Measurements from ENCODE around the gene PAX1. TPM values are rescaled to one million over a fixed set of nuclear protein-coding genes. Genes with fewer than 3 reads are reported as not detected.

PAX1 gene
- under 0.01 TPM for total RNA-seq

DNA sequence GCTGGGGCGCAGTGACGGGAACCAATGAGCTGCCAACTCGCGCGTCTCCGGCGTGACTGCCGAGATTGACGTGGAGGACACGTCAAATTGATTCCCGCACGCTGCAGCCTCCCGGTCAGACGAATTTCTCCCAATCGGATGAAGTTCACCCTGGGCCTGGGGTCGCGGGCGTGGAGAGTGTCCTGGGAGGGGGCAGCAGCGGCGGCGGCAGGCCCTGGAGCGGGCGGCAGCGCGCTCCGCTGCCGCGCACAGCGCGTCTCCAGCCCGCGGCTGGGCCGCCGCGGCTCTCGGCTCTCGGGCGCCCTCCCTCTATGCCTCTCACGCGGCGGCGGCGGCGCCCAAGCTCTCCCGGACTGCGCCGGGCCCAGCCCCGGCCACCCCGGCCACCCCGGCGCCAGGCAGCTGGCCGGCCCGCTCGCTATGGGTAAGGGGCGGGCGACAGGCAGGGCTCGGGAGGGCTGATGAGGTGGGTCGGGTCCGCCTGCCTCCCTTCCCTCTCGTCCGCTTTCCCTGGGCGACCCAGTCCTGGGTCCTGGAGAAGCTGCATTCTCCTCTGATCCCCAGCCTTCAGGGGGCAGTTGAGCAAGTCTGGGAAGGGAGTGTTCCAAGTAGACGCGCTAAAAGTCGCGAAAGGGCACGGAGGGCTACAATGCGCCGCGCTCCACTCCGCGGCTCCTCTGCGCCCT lies at the start of gene PAX1:
PAX1 (plus strand) TSS at position 90 of the 686 bp plus-strand sequence; CDS start at position 139, 49 bp downstream.
- DNase-seq: no peak

DNA sequence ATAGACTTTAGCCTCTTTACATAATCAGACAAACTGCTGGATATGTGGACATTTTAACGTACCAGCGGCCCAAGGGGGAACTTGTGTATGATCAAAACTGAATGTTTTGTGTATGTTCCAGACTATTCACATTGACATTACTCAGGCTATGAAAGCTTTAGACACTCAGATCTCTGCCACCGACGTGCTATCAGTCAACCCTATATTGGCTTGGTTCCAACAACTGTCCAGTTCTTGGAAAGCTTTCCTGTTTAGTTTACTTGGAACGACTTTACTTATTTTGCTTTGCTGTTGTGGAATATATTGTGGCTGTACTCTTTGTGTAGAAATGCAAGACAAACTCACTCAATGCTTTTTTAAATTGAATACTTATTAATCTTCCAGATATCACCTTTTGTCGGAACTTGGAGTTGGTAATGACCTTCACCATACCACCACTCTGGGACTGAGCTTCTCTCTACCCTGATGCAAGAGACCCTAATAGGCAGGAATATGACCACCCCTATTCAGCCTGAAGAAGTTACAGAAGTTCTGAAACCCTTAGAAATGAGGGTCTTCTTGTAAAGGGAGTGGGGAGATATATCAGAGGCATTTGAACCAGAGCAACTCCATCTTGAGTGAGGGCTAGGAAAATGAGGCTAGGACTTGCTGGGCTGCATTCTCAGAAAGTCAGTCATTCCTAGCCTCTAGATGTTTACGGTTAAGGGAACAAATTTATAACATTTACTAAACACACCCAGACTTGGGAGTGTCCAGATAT lies 49.0 kb upstream of the PAX1 start:
- no peak for DNase-seq

DNA sequence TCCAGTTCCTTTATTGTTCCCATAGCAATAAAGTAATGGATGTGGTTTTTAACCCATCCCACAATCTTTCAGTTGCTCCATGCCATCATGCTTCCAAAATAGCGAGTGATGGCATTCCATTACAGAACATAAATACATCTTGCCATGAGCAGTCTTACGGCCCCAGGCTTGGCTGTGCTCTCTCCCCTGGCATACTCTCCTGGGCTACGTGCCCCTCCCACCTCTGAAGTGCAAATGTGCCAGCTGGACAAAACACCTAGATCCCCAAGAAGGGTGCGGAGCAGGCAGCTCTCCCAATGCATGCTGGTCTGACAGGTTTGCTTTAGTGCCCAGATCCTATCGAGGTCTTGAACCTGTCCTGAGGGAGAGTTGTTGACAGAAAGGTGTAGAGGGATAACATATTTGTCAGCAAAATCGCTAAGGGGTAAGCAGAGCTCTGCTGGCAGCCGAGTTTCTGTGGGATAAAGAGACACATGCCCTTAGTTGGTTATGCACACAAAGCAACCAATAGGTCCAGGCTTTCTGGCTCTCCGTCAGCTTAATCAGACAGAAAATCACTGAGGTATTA lies 43.9 kb upstream of the PAX1 start:
- DNase-seq: no peak

DNA sequence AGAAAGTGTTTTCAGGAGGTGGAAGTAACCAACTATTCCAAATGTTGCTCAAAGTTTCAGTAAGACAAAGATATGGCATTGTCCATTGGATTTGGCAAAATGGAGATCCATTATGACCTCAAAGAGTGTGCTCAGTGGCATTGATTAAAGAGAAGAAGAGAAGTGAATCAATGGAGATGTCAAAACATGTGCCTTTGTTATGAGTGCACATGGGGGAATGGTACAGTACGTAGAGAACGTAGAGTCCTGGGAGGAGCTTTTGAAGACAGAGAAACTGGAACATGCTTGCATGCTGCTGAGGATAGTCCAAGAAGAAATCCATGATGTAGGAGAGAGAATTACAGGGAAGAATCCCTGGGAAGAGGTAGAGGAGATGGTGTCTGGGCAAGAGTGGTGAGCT lies 42.0 kb upstream of the PAX1 start:
- no peak for DNase-seq

DNA sequence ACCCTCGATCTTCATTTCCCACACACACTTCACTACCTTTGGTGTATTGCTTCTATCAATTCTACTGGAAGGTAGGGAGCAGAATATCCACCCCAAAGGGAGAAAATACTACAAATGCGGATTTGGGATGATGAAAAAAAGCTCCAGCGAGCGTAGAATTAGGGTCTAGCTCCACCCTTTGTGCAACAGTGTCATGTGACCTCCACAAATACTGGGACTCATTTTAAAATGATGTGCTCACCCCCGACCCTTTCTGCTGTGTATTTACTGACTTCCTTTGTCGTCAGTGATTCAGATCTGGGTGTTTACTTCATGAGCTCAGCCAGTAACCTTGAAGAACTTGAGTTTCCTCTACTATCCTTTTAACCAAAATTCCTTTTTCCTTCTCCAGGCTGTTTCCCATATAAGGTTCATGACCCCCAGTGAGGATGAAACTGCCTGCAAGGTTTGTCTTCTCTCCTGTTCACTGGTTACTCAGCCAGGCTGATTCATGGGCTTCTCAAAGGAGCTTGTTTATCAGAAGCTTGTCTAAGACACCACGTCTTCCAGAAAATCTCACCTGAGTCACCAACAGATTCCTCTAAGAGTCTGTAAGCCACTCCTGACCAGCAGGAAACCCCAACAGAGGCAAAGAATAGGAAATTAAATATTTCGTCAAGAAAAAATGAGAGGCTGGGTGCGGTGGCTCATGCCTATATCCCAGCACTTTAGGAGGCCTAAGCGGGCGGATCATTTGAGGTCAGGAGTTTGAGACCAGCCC lies 39.6 kb upstream of the PAX1 start:
- no peak for DNase-seq

DNA sequence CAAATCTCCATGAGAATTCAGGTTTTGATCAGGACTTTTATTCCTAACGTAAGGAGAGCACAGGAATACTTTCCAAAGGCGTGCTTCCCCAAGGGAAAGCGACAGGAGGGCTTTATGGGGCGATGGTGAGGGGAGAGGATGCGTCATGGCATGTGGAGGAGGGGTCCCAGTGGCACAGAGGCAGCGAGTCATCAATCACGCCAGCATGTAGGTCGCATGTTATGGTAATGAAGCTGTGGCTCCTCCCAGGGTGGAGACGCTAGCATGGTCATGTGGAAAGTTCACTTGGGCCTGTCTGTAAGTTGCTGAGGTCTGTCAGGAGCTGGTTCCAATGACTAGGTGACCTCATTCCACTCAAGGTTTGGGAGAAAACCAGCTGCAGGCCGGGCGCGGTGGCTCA lies 35.3 kb upstream of the PAX1 start:
- no peak for DNase-seq

DNA sequence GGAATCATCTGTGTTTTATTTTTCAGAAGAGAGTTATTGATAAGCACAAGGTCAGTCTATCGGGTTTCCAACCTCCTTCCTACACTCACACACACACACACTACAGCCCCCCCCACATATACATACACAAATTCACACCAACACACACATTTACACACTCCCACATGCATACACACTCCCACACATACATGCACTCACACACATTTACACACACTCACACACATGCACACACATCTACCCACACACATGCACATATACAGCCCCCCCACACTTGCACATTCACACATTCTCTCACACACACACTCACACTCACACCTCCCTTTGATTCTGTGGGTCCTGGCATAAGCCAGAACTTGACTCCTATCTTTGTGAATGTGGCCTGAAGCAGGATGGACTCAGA lies 34.5 kb upstream of the PAX1 start:
- no peak for DNase-seq

DNA sequence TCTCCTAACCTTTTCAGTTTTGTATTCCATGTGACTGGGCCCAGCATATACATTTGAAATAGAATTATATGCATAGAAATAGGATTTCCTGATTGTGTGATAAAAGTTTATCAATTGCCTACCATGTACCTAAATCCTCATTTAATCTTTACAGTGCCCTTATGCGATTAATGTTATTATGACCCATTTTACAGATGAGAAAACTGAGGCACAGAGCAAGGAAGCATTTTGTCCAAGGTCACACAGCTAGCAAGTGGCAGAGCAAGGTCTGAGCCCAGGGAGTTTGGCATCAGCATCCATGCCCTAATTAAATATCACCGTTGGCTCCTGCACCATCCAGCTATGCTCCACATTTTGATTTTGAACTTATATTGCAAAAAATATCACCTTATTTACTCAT lies 28.2 kb upstream of the PAX1 start:
- DNase-seq: no peak

DNA sequence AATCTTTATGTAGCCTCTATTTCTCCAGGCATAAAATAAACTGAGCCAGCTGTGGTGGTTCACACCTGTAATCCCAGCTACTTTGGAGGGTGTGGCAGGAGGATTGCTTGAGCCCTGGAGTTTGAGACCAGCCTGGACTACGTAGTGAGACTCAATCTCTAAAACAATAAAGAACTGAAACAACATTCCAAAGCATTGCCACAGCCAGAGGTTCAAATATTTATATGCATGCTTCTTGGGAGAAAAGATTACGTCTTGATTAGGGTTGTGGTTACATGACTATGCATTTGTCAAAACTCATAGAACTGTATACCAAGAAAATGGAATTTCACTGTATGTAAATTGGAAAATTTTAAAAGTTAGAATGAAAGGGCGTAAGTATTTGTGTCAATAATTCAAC lies 27.7 kb upstream of the PAX1 start:
- no peak for DNase-seq

DNA sequence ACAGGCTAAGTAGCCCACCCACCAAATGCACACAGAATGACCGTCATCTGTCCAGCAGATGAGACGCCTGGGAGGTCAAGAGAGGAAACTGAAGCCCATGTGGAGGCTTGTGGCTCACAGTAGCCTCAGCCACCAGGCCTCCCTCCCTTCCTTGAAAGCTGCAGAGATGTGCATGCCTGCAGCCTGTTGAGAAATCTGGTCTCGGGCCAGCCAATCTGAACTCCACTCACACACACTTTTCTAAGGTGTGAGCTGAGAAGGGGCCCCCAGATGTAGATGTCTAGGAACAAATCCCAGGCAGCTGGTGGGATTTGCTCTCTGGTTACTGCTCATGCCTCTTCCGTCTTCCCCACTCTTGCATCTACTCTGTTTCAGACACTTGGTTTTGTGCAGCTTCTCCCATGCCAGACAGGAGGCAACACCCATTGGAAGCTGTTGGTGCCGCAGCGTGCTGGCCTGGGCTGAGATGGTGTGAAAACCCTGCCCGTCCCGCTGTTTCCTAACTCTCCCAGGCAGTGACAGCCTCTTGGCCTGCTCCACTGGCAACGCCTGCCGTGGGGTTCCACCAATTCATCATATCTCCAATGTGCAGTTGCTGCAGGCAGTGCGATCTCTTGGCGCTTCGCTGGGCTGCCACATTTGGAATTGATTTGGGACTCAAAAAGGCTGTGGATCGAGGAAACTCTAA lies 24.1 kb upstream of the PAX1 start:
- DNase-seq: no peak

DNA sequence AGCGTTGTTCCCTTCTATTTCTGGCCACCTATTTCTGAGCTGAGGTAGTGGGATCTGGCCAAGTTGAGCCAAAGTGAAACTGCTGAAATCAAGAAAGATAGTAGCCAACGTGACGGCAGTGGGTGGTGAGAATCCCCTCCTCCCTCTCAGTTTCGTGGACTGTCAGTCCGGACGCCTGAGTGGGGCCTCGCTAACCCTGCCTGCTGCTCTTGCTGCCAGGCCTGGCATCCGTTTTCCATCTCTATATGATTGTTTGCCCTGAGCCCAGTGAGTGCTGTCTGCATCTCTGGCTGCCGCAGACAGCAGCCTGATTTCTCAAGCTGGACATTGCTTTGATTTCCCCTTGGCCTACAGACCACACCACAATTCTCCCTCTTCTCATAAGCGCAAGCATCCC lies 23.5 kb upstream of the PAX1 start:
- DNase-seq: no peak

DNA sequence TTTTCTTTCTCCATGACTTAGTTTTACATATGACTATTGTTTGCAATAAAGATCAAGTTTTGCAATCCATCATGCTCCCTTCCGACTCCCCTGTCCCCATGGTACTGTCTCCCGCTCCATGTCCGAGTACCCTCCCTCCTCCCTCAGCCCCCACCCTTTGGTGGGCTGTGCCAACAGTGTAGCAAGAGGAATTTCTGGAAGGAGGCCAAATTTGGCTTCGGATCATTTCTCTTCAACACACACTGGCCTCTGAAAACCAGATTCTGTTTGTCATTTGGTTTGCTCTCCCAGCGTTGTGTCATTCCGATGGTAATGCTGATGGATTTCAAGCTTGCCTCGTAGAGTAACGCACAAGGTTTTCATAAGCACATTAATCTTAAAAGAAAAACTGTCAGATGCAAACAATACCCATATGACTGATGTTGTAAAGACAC lies 22.9 kb upstream of the PAX1 start:
- no peak for DNase-seq

DNA sequence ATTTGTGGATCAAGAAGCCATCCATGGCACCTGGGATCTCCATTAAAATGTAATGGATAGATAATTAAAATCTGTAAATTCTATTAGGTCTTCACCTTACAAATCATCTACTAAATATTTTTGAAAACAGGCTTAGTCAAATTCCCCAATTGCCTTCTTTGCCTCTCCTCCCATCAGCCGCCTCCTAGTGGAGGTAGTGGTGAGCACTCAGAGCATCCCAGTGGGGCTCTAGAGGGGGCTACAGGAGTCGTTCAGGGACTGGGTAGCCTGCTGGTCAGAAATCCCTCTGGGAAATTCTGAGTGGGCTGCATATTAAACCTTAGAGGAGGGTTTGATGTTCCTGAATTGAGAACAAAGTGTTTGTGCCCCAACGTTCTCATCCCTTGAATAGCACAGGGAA lies 20.8 kb upstream of the PAX1 start:
- no peak for DNase-seq

DNA sequence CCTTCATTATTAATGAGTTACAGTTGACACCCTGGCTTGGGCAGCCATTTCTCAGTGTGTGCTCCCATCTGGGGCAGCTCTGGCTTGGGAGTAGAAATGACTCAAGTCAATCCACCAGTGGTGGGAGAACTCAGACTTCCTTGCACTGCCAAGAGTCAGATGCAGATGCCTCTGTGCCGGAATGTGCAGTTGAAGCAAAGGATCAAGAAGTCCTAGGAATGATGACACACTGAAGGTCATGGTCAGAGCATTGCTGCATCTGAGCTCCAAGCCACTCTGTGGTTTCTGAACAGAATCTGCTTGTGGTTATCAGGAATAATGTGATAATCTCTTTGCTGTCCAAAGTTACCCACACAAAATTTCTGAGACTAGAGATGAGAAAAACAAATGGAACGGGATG lies 19.5 kb upstream of the PAX1 start:
- no peak for DNase-seq

DNA sequence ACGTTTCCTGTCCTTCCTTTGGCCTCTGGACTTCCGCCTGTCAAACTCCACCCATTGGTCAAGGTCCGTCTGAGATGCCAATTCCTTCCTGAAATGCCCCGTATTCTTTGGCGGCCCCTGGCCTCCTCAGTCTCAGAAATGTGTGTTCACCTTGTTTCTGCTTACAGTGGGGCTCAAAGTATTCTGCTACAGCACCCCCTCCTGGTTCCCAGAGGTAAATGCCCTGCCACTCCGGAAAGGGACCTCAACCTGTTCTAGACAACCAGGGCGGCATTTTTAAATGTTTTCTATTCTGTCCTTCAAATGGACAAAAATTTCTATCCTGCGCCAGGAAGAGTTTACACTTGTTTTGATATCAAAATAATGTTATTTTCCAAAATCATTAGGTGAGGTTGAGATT lies 12.1 kb upstream of the PAX1 start:
- no peak for DNase-seq

DNA sequence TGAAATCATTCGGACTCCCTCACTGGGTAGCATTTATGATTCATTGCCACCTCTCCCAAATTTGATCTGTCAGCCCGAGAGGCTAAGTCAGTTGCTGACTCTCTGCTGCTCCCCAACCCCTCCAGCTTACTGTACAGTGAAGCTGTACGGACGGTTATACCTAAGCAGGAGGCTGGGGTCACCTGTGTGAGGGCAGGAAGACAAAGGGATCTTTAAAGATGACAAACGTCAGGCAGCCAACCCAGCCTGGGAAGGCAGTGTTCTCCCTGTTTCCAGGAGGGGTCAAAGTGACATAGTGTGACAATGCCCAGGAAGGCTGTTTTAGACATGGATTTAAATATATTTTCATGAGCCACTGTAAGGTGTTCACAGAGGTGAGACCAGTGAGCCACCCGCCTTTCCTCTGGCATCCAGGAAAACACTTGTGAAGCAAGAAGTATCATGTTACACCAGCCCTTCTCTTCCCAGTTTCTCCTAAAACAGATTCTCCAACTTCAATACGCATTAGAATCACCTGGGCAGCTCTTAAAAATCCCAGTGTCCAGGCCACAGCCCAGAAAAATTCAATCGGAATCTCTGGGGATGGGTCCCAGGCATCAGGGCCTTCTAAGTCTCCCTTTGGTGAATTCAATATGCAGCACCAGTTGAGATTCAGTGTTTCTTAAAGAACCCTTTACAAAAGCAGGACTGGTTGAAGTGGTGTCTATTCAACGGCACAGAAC lies 6.8 kb upstream of the PAX1 start:
- no peak for DNase-seq

DNA sequence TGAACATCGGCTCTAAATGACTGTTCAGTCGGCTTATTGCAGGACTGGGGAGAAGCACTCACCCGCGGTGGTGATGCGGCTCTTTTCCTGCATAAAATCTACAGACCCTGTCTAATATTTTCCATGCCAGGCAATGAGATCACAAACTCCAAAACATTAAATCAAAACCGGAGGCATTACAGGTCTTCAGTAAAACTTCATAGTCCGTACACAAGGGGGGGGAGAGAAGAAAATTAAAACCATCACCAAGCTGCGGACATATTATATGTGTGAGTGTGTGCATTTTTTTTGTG lies 6.3 kb upstream of the PAX1 start:
- no peak for DNase-seq

DNA sequence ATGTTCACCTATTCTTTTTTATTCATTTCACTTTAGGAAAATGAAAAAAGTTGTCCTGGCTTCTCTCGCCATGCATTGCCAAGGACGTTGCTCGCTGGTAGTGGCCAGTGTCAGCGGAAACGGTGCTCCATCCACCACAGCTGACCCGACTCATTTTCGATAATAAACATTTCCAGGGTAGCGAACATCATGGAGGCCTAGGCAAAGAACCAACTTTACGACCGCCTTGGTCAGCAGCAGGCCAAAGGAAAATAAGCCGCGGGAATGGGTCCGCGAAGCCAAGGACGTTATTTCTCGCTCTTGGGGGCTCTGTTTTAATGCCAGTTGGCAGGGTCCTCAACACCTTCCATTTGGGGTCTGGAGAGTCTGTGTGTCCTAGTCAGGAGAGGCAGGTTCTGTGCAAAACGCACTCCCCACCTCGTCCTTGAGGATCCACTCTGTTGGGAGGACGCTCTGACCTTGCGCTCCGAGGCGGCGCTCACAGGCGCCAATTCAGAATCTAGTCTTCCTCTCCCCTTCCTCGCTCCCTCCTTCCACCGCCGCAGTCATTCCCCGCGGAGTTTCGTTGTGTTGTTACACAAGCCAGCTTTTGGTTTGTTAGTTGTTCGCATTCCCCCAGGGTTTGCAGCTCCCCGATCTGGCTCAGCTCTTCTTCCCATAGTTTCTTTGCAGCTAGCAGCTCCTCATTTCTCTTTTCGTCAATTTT lies 4.1 kb upstream of the PAX1 start:
- no peak for DNase-seq

DNA sequence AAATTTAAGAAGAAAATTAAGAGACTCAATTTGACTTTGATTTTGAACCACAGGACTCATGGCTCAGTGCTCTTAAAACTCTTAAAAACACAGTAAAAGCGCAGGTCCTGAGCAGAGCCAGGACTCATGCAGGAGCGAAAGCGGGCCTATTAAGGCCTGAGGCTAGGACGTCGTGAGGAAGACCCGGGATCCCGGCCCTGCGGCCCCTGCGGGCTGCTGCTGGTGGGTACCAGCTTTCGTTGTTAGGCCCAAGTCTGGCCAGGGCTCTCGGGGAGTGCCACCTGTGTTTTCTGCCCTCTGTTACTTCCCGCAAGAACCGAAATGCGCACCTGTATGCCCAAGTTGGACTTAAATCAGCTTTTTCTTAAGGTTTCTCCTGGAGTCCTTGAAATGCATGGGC lies 3.4 kb upstream of the PAX1 start:
- DNase-seq: no peak

DNA sequence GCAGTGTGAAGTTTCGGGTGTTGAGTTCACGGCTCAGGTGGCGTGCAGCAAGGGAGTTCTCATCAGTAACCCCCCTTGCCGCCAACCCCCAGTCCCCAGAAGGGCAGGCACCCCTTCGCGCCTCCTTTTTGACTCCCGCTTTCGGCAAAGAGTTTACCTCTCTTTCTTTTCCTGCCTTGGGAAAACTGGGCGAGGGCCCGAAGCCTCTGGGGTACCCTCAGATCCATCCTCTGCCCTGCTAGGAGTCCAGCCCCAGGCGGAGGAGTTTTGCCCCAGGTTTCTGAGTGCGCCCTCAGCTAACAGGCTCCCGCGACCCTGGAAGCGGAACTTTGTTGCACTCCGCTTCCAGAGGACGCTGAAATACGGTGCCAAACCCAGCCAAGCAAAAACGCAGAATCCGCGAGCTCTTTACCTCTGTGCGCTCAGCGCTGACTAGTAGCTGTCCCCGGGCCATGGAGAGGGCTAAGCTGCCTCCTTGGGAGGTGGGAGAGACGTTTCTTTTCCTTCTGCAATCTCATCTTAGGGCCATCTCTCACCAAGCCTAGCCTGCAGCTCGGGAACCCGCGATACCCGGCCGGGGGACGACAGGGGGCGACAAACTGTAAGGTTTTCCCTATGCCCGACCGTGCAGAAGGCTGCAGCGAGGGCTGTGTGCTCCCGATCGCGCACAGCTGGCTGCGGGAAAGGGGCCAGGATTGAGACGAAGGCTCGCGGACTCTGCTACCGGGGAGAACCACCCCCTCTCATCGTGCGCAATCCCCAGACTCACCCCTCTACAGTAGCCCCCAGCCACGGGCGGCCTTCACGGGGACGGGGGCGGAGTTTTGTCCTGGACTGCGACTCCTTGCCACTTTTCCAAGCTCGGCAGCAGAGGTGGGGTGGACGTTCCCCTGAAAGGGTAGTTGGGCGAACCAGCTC lies 2.7 kb upstream of the PAX1 start:
- no peak for DNase-seq
